ENCODE measurements around the gene ACADVL.
A peak's percentile ranks its signal among the peaks of the same experiment; 100 is the strongest.

ACADVL gene

GRCh38 chr17:7213895-7214299 is 5.8 kb upstream of the ACADVL start:
- DNase-seq (ENCODE audit: low read depth, low spot score): peak; percentile 56
- H3K9ac ChIP-seq (ENCODE audit: insufficient read length): no peak overlapping the region
- H3K9me3 ChIP-seq (ENCODE audit: low read depth, low read length): no peaks in the 10 kb centered on the region
- H3K27ac ChIP-seq: peak overlapping the region; percentile 77
- no peaks in the 10 kb centered on the region for H3K36me3 ChIP-seq (ENCODE audit: insufficient read depth, low read length)
- TF ChIP-seq FOXP2 (optimal IDR thresholded peaks at IDR 0.05; ENCODE audit: control extremely low read depth, extremely low read length, insufficient read depth) (no peak), EZH2 (IDR thresholded peaks at IDR 0.05) (no peak)
- peak overlapping the region; percentile 89 for H3K4me3 ChIP-seq

- DNase-seq (ENCODE audit: low read depth, low spot score): peak; percentile 70
- Histone ChIP-seq H3K9ac (ENCODE audit: insufficient read length) (no peak overlapping the region), H3K27ac (peak overlapping the region; percentile 77; the same call in 1 of the 2 replicates), H3K36me3 (ENCODE audit: insufficient read depth, low read length) (no peaks in the 10 kb centered on the region), H3K9me3 (ENCODE audit: low read depth, low read length) (no peaks in the 10 kb centered on the region), H3K4me3 (peak overlapping the region; percentile 89)
- peak; percentile 37 for TF ChIP-seq FOXP2 (optimal IDR thresholded peaks at IDR 0.05; ENCODE audit: control extremely low read depth, extremely low read length, insufficient read depth)
- no peak for TF ChIP-seq EZH2 (IDR thresholded peaks at IDR 0.05)
- no peak for TF ChIP-seq POLR2AphosphoS5 (IDR thresholded peaks at IDR 0.05; ENCODE audit: borderline replicate concordance, low read depth, low read length)
Observed at GRCh38 chr17:7214300-7215135, 5.2 kb upstream of the ACADVL start.

- no peaks in the 10 kb centered on the region for H3K36me3 ChIP-seq (ENCODE audit: insufficient read depth, low read length)
- H3K9me3 ChIP-seq (ENCODE audit: low read depth, low read length): no peaks in the 10 kb centered on the region
- peak overlapping the region; percentile 89 for H3K4me3 ChIP-seq
- DNase-seq (ENCODE audit: low read depth, low spot score): no peak
- H3K27ac ChIP-seq: peak overlapping the region; percentile 79
- TF ChIP-seq EZH2 (IDR thresholded peaks at IDR 0.05): no peak
- TF ChIP-seq FOXP2 (optimal IDR thresholded peaks at IDR 0.05; ENCODE audit: control extremely low read depth, extremely low read length, insufficient read depth): no peak
- no peak for TF ChIP-seq POLR2AphosphoS5 (IDR thresholded peaks at IDR 0.05; ENCODE audit: borderline replicate concordance, low read depth, low read length)
- H3K9ac ChIP-seq (ENCODE audit: insufficient read length): no peak overlapping the region
Observed at GRCh38 chr17:7215136-7215638, 4.6 kb upstream of the ACADVL start.

GRCh38 chr17:7215652-7216180 is 4.0 kb upstream of the ACADVL start:
- Histone ChIP-seq H3K9ac (ENCODE audit: insufficient read length) (peak overlapping the region; percentile 38), H3K4me3 (peak overlapping the region; percentile 89), H3K9me3 (ENCODE audit: low read depth, low read length) (no peaks in the 10 kb centered on the region), H3K36me3 (ENCODE audit: insufficient read depth, low read length) (no peaks in the 10 kb centered on the region), H3K27ac (peak overlapping the region; percentile 79)
- no peak for DNase-seq (ENCODE audit: low read depth, low spot score)
- TF ChIP-seq EZH2 (IDR thresholded peaks at IDR 0.05): no peak
- TF ChIP-seq POLR2AphosphoS5 (IDR thresholded peaks at IDR 0.05; ENCODE audit: borderline replicate concordance, low read depth, low read length): no peak
- no peak for TF ChIP-seq FOXP2 (optimal IDR thresholded peaks at IDR 0.05; ENCODE audit: control extremely low read depth, extremely low read length, insufficient read depth)

GRCh38 chr17:7216242-7217112 is 3.3 kb upstream of the ACADVL start:
- H3K27ac ChIP-seq: peak overlapping the region; percentile 67
- H3K36me3 ChIP-seq (ENCODE audit: insufficient read depth, low read length): peaks cover 6% of the 10 kb centered on the region; the same call in 1 of the 2 replicates
- no peak for DNase-seq (ENCODE audit: low read depth, low spot score)
- TF ChIP-seq FOXP2 (optimal IDR thresholded peaks at IDR 0.05; ENCODE audit: control extremely low read depth, extremely low read length, insufficient read depth) (no peak), EZH2 (IDR thresholded peaks at IDR 0.05) (no peak), POLR2AphosphoS5 (IDR thresholded peaks at IDR 0.05; ENCODE audit: borderline replicate concordance, low read depth, low read length) (no peak)
- peak overlapping the region; percentile 77 for H3K9ac ChIP-seq (ENCODE audit: insufficient read length)
- H3K9me3 ChIP-seq (ENCODE audit: low read depth, low read length): no peaks in the 10 kb centered on the region
- peak overlapping the region; percentile 89 for H3K4me3 ChIP-seq

- peak overlapping the region; percentile 89 for H3K4me3 ChIP-seq
- no peaks in the 10 kb centered on the region for H3K9me3 ChIP-seq (ENCODE audit: low read depth, low read length)
- H3K27ac ChIP-seq: peak overlapping the region; percentile 98
- peaks cover 14% of the 10 kb centered on the region; the same call in 1 of the 2 replicates for H3K36me3 ChIP-seq (ENCODE audit: insufficient read depth, low read length)
- DNase-seq (ENCODE audit: low read depth, low spot score): no peak
- TF ChIP-seq FOXP2 (optimal IDR thresholded peaks at IDR 0.05; ENCODE audit: control extremely low read depth, extremely low read length, insufficient read depth) (no peak), EZH2 (IDR thresholded peaks at IDR 0.05) (no peak), POLR2AphosphoS5 (IDR thresholded peaks at IDR 0.05; ENCODE audit: borderline replicate concordance, low read depth, low read length) (no peak)
- peak overlapping the region; percentile 77 for H3K9ac ChIP-seq (ENCODE audit: insufficient read length)
Observed at GRCh38 chr17:7217113-7217987, 2.4 kb upstream of the ACADVL start.

- peak overlapping the region; percentile 72 for H3K4me3 ChIP-seq
- H3K9ac ChIP-seq (ENCODE audit: insufficient read length): peak overlapping the region; percentile 39
- H3K27ac ChIP-seq: peak overlapping the region; percentile 98
- peaks cover 21% of the 10 kb centered on the region; the same call in 1 of the 2 replicates for H3K36me3 ChIP-seq (ENCODE audit: insufficient read depth, low read length)
- TF ChIP-seq POLR2AphosphoS5 (IDR thresholded peaks at IDR 0.05; ENCODE audit: borderline replicate concordance, low read depth, low read length) (no peak), FOXP2 (optimal IDR thresholded peaks at IDR 0.05; ENCODE audit: control extremely low read depth, extremely low read length, insufficient read depth) (no peak), EZH2 (IDR thresholded peaks at IDR 0.05) (no peak)
- no peak for DNase-seq (ENCODE audit: low read depth, low spot score)
- H3K9me3 ChIP-seq (ENCODE audit: low read depth, low read length): no peaks in the 10 kb centered on the region
Observed at GRCh38 chr17:7218166-7218565, 1.6 kb upstream of the ACADVL start.
